ENCODE data around the gene CDC42BPA. TPM values are rescaled to one million over a fixed set of nuclear protein-coding genes. Genes with fewer than 3 reads are reported as not detected.

CDC42BPA gene
- total RNA-seq, 2 donors from 2014 or later = 26.4 to 36.6 TPM

GRCh38 chr1:227308367-227309336, 9.6 kb downstream of the CDC42BPA start:
- H3K4me1 ChIP-seq = no peaks in the 10 kb centered on the region
- TF ChIP-seq CTCF (IDR thresholded peaks at IDR 0.05) = no peak
- no peak overlapping the region for H3K9ac ChIP-seq (ENCODE audit: low read depth in 2 of 2, low read length in 2 of 2)
- no peaks in the 10 kb centered on the region for H3K36me3 ChIP-seq
- no peak for DNase-seq
- H3K27ac ChIP-seq = no peak overlapping the region
- no peak overlapping the region for H3K4me3 ChIP-seq
- H3K27me3 ChIP-seq = no peaks in the 10 kb centered on the region
- intact Hi-C loops (cut with DNase I) = no loop called here
- no peaks in the 10 kb centered on the region for H3K9me3 ChIP-seq

GRCh38 chr1:227306689-227307088, 11.6 kb downstream of the CDC42BPA start:
- H3K4me1 ChIP-seq = peaks cover 3% of the 10 kb centered on the region
- no peak overlapping the region for H3K27ac ChIP-seq
- intact Hi-C loops (cut with DNase I) = no loop called here
- DNase-seq = no peak
- no peak for TF ChIP-seq CTCF (IDR thresholded peaks at IDR 0.05)
- H3K4me3 ChIP-seq = no peak overlapping the region
- H3K27me3 ChIP-seq = no peaks in the 10 kb centered on the region
- H3K9ac ChIP-seq (ENCODE audit: low read depth in 2 of 2, low read length in 2 of 2) = no peak overlapping the region
- no peaks in the 10 kb centered on the region for H3K9me3 ChIP-seq
- H3K36me3 ChIP-seq = no peaks in the 10 kb centered on the region

- no peak overlapping the region for H3K27ac ChIP-seq
- no peaks in the 10 kb centered on the region for H3K27me3 ChIP-seq
- H3K4me1 ChIP-seq = peaks cover 3% of the 10 kb centered on the region
- no peak overlapping the region for H3K4me3 ChIP-seq
- H3K9ac ChIP-seq (ENCODE audit: low read depth in 2 of 2, low read length in 2 of 2) = no peak overlapping the region
- H3K36me3 ChIP-seq = no peaks in the 10 kb centered on the region
- H3K9me3 ChIP-seq = no peaks in the 10 kb centered on the region
- no peak for TF ChIP-seq CTCF (IDR thresholded peaks at IDR 0.05)
- intact Hi-C loops (cut with DNase I) = no loop called here
- no peak for DNase-seq
These were observed 12.2 kb downstream of the CDC42BPA start for GRCh38 chr1:227305894-227306626.

- no peak for DNase-seq
- no peaks in the 10 kb centered on the region for H3K27me3 ChIP-seq
- no peak for TF ChIP-seq CTCF (IDR thresholded peaks at IDR 0.05)
- no peaks in the 10 kb centered on the region for H3K36me3 ChIP-seq
- intact Hi-C loops (cut with DNase I) = no loop called here
- no peak overlapping the region for H3K27ac ChIP-seq
- no peak overlapping the region for H3K4me3 ChIP-seq
- H3K9ac ChIP-seq (ENCODE audit: low read depth in 2 of 2, low read length in 2 of 2) = no peak overlapping the region
- peaks cover 3% of the 10 kb centered on the region for H3K4me1 ChIP-seq
- H3K9me3 ChIP-seq = no peaks in the 10 kb centered on the region
These were observed 13.6 kb downstream of the CDC42BPA start for GRCh38 chr1:227304665-227305064.

GRCh38 chr1:227303662-227304061, 14.6 kb downstream of the CDC42BPA start:
- DNase-seq = no peak
- Histone ChIP-seq H3K4me1 (peaks cover 3% of the 10 kb centered on the region), H3K27me3 (no peaks in the 10 kb centered on the region), H3K36me3 (no peaks in the 10 kb centered on the region), H3K9me3 (no peaks in the 10 kb centered on the region), H3K27ac (no peak overlapping the region), H3K9ac (ENCODE audit: low read depth in 2 of 2, low read length in 2 of 2) (no peak overlapping the region), H3K4me3 (no peak overlapping the region)
- TF ChIP-seq CTCF (IDR thresholded peaks at IDR 0.05) = no peak
- intact Hi-C loops (cut with DNase I) = no loop called here

Data from colonic mucosa (tissue), 4 donors.